Activated CD8-positive, alpha-beta T cell treated with anti-CD3 and anti-CD28 coated beads, Interleukin-2, amount 10 ng/mL, durations not matched to agents 7 days and 5 days (primary cell): ENCODE data around the gene LENEP. TPM values are rescaled to one million over a fixed set of nuclear protein-coding genes. Genes with fewer than 3 reads are reported as not detected.

Source experiments
- ATAC-seq: fragments of 150-1000 bp; cut with Tn5 transposase; one replicate; pipeline ENCODE4 v1.10.0; 2021; ENCODE audit warnings: moderate library complexity
- CTCF ChIA-PET: fragments of 350-600 bp; sonication (Branson Sonifier 250); formaldehyde crosslinking; loops from one replicate; lab custom pipeline; 2021; ENCODE audit warnings: antibody characterized with exemption; lab: Charles Lee
- POLR2A ChIA-PET: fragments of 350-600 bp; sonication (Branson Sonifier 250); formaldehyde crosslinking; loops from one replicate; lab custom pipeline; 2021; ENCODE audit warnings: antibody characterized with exemption; lab: Charles Lee
- DNase-seq: peaks from one replicate; pipeline ENCODE4 v3.0.0-alpha.2; 2020
- H3K27ac Mint-ChIP-seq: one replicate; pipeline ENCODE4 v1.8.0; 2021; ENCODE audit warnings: mild to moderate bottlenecking, mixed read lengths
- H3K27me3 Mint-ChIP-seq: one replicate; pipeline ENCODE4 v1.8.0; 2021; ENCODE audit warnings: low read depth, mixed read lengths
- H3K36me3 Mint-ChIP-seq: one replicate; pipeline ENCODE4 v1.8.0; 2021; ENCODE audit warnings: low read depth, mixed read lengths
- H3K4me1 Mint-ChIP-seq: one replicate; pipeline ENCODE4 v1.8.0; 2021; ENCODE audit warnings: low read depth, mixed read lengths
- H3K4me3 Mint-ChIP-seq: one replicate; pipeline ENCODE4 v1.8.0; 2021; ENCODE audit warnings: mild to moderate bottlenecking, mixed read lengths
- H3K9me3 Mint-ChIP-seq: one replicate; pipeline ENCODE4 v1.8.0; 2022; ENCODE audit warnings: mixed read lengths; ENCODE audit not compliant: insufficient read depth
- total RNA-seq, 2 experiments: library from RNA; stranded (reverse); gene quantifications; one replicate each; pipeline ENCODE4 v1.2.3, GENCODE V29; 2021

The LENEP gene
- total RNA-seq, 2 experiments from 2014 or later: 0.91 to 1.1 TPM

- Mint-ChIP-seq H3K4me1 (peaks cover 49% of the 10 kb centered on the region), H3K27ac (peak overlapping the region; percentile 85), H3K4me3 (peak overlapping the region; percentile 86), H3K36me3 (peaks cover 4% of the 10 kb centered on the region), H3K27me3 (no peaks in the 10 kb centered on the region), H3K9me3 (no peaks in the 10 kb centered on the region)
- ATAC-seq (no peak), DNase-seq (peak; percentile 61)
- POLR2A ChIA-PET: interaction anchor here (0.7 to 2.1 kb wide), 8 partner anchors 16 to 63 kb away, joined by 3 to 11 read pairs (median 4); partner anchors contain the start of genes ADAM15, FLAD1, PBXIP1 and PMVK
- CTCF ChIA-PET: interaction anchor here (0.9 to 7.9 kb wide), 23 partner anchors 8 to 519 kb away, joined by 3 to 139 read pairs (median 8); partner anchors contain the start of genes ADAM15, CKS1B, FLAD1 and PBXIP1
Observed at GRCh38 chr1:154999571-155000410, 6.4 kb downstream of the LENEP start.

DNA sequence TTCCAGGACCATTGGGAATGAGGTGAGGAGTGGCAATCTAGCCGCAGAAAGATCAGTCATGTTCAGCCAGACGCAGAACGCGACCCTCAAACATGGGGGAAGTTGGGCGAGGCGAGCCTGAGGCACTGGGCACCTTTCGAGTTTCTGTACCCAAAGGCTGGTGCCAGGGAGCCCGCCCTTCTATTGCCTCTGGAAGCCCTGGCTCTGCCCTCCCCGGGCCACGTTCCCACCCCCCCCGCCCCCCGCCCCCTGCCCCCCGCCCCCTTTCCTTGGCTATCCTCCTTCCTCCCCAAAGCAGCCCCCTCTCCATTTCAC, 7.0 kb downstream of the LENEP start:
- peak overlapping the region; percentile 86 for H3K4me3 Mint-ChIP-seq
- H3K4me1 Mint-ChIP-seq: peaks cover 50% of the 10 kb centered on the region
- peak overlapping the region; percentile 85 for H3K27ac Mint-ChIP-seq
- ATAC-seq: no peak
- H3K27me3 Mint-ChIP-seq: no peaks in the 10 kb centered on the region
- DNase-seq: no peak
- ChIA-PET CTCF (interaction anchor here (0.9 to 7.9 kb wide), 16 partner anchors 12 to 332 kb away, joined by 3 to 139 read pairs (median 14); partner anchors contain the start of genes ADAM15, CKS1B, FLAD1 and PBXIP1), POLR2A (interaction anchor here (0.7 to 2.1 kb wide), 4 partner anchors 23 to 64 kb away, joined by 3 to 11 read pairs (median 6); partner anchors contain the start of genes PBXIP1, PMVK and PYGO2)
- H3K9me3 Mint-ChIP-seq: no peaks in the 10 kb centered on the region
- peaks cover 4% of the 10 kb centered on the region for H3K36me3 Mint-ChIP-seq

- Mint-ChIP-seq H3K27ac (peak overlapping the region; percentile 79), H3K9me3 (no peaks in the 10 kb centered on the region), H3K36me3 (peaks cover 4% of the 10 kb centered on the region), H3K27me3 (no peaks in the 10 kb centered on the region), H3K4me3 (peak overlapping the region; percentile 86), H3K4me1 (peaks cover 53% of the 10 kb centered on the region)
- ATAC-seq (peak; percentile 64), DNase-seq (peak; percentile 84)
- CTCF ChIA-PET: interaction anchor here (0.9 to 7.9 kb wide), 15 partner anchors 12 to 1342 kb away, joined by 3 to 139 read pairs (median 13); partner anchors contain the start of genes ADAM15, FLAD1, PBXIP1 and PYGO2
- POLR2A ChIA-PET: interaction anchor here (0.7 to 2.1 kb wide), 4 partner anchors 10 to 64 kb away, joined by 4 to 11 read pairs (median 4); partner anchors contain the start of genes PBXIP1 and PMVK
Observed at GRCh38 chr1:155000726-155001424, 7.5 kb downstream of the LENEP start.

- Mint-ChIP-seq H3K9me3 (no peaks in the 10 kb centered on the region), H3K27me3 (no peaks in the 10 kb centered on the region), H3K36me3 (peaks cover 6% of the 10 kb centered on the region), H3K4me3 (peak overlapping the region; percentile 86), H3K4me1 (peaks cover 57% of the 10 kb centered on the region), H3K27ac (peak overlapping the region; percentile 79)
- no peak for DNase-seq
- ChIA-PET CTCF (interaction anchor here (0.9 to 7.9 kb wide), 8 partner anchors 11 to 1342 kb away, joined by 3 to 139 read pairs (median 18); partner anchors contain the start of genes FLAD1, PBXIP1 and PYGO2), POLR2A (interaction anchor here (0.7 to 1.2 kb wide), 3 partner anchors 9 to 65 kb away, joined by 4 read pairs; partner anchors contain the start of genes PBXIP1 and PMVK)
- no peak for ATAC-seq
Observed at GRCh38 chr1:155001425-155001674, 8.0 kb downstream of the LENEP start.

- Mint-ChIP-seq H3K27me3 (no peaks in the 10 kb centered on the region), H3K27ac (peak overlapping the region; percentile 97), H3K36me3 (peaks cover 7% of the 10 kb centered on the region), H3K4me1 (peaks cover 62% of the 10 kb centered on the region), H3K4me3 (peak overlapping the region; percentile 86), H3K9me3 (no peaks in the 10 kb centered on the region)
- ATAC-seq (peak; percentile 76), DNase-seq (peak; percentile 100)
- ChIA-PET POLR2A (interaction anchor here (0.7 to 1.8 kb wide), 3 partner anchors 9 to 46 kb away, joined by 4 to 6 read pairs (median 4); partner anchors contain the start of genes FLAD1 and PBXIP1), CTCF (interaction anchor here (0.9 to 7.9 kb wide), 8 partner anchors 11 to 1343 kb away, joined by 3 to 139 read pairs (median 18); partner anchors contain the start of genes FLAD1, PBXIP1 and PYGO2)
Observed at GRCh38 chr1:155001675-155002463, 8.5 kb downstream of the LENEP start.

DNA sequence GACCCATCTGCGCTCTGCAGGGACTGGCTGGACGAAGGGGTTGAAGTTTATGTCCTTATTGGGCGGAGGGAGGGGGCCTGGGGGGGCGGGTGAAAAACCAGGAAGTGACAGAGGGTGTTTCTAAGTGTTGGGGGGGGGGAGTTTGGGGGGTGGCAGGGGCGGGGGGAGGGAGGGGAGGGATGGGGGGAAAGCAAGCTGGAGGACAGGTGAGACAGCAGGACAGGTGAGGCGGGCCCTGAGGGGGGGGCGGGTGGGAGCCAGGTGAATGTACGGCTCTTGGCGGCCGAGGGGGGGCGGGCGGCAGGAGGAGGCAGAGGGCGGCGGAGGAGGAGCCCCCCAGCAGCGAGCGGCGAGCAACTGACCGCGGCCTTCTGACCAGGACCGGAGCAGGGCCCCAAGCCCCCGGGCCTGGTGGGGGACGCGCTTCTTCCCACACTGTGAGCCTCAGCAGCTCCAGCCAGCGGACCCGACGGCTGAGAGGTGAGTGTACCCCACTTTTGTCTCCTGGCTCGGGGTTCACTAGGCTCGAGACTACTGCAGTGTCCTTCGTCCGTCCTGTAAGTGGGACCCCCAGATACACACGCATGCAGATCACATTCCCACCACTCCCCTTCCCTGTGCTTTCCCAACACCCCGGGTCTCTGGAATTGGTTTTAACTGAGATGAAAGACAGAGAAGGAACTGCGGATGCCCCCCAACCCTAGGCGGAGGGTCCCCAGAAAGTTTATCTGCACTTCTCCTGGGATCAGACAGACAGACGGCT, 9.3 kb downstream of the LENEP start, which contains the start of gene ZBTB7B:
Gene ZBTB7B, plus strand, starts transcription at position 339 of the 763 bp plus-strand sequence. CDS start 11,859 bp downstream, outside the sequence.
- Mint-ChIP-seq H3K36me3 (peaks cover 7% of the 10 kb centered on the region), H3K4me3 (peak within 1 kb of the TSS; percentile 93), H3K9me3 (no peaks in the 10 kb centered on the region), H3K27ac (peak within 1 kb of the TSS; percentile 97), H3K27me3 (no peaks in the 10 kb centered on the region), H3K4me1 (peaks cover 62% of the 10 kb centered on the region)
- ATAC-seq: peak; percentile 0
- ChIA-PET POLR2A (interaction anchor here (0.6 to 2.1 kb wide), 3 partner anchors 20 to 72 kb away, joined by 3 to 8 read pairs (median 6); partner anchors contain the start of genes CKS1B and FLAD1), CTCF (interaction anchor here (4.2 to 7.9 kb wide), 3 partner anchors 15 to 59 kb away, joined by 18 to 139 read pairs (median 71); partner anchors contain the start of gene FLAD1)
- no peak for DNase-seq

DNA sequence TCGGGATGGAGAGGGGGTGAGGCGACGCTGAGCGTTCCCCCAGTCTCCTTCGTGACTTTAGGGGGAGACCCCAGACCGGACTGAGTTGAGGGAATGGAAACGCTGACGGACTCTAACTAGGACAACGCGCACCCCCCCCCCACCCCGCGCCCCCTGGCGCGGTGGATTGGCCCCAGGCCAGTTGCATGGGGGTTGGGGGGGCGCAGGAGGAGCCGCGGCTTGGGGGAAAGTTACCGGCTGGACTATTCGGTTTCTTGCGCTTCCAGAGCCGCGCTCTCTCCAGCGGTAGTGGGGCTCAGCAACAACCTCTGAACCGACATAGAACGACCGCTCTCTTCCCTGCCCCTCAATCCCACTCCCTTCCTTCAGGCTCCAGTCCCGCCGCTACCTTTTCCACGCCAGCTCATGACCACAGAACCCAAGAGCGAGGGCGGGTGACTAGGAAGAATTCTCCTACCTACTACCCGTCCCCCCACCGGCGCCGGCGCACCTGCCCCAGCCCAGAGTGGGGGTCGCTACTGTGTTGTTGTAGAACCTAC, 9.9 kb downstream of the LENEP start:
- Mint-ChIP-seq H3K4me1 (peaks cover 61% of the 10 kb centered on the region), H3K9me3 (no peaks in the 10 kb centered on the region), H3K27ac (peak overlapping the region; percentile 87), H3K27me3 (no peaks in the 10 kb centered on the region), H3K4me3 (peak overlapping the region; percentile 93), H3K36me3 (peaks cover 7% of the 10 kb centered on the region)
- no peak for ATAC-seq
- ChIA-PET POLR2A (interaction anchor here (0.6 to 2.1 kb wide), 3 partner anchors 20 to 72 kb away, joined by 3 to 8 read pairs (median 6); partner anchors contain the start of genes CKS1B and FLAD1), CTCF (interaction anchor here (1.0 to 7.9 kb wide), 3 partner anchors 14 to 27 kb away, joined by 3 to 139 read pairs (median 9); partner anchors contain the start of gene FLAD1)
- DNase-seq: no peak

DNA sequence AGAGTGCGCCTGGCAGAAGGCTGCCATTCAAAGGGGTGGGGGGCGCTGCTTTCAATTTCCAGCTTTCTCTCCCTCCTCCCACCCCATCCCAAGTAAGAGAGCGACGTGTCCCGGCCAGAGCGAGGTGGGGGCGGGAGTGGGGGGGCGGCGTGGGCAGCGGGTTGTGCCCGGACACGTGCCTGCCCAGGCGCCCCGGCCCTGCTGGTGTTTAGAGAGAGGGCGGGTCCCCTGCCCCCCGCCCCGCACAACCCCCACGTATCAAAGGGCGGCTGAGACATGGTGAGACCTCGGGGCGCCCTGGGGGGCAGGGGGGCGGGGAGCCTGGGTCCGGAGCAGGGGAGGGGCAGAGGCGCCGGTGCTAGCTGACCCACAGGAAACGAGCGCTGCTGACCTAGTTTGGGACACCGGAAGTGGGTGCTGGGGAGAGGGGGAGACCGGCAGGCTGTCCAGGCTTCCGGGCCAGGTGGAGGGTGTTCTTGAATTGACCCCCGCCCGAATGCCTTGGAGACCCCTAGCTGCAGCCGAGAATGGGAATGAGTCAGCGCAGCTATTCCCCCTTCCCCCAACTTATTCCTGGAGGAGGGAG, 10.5 kb downstream of the LENEP start:
- CTCF ChIA-PET: interaction anchor here (1.0 to 1.4 kb wide), 2 partner anchors 13 to 27 kb away, joined by 3 to 9 read pairs; no protein-coding TSS in a partner anchor
- Mint-ChIP-seq H3K4me3 (peak overlapping the region; percentile 93), H3K27ac (peak overlapping the region; percentile 87), H3K9me3 (no peaks in the 10 kb centered on the region), H3K4me1 (peaks cover 62% of the 10 kb centered on the region), H3K27me3 (no peaks in the 10 kb centered on the region), H3K36me3 (peaks cover 7% of the 10 kb centered on the region)
- POLR2A ChIA-PET: interaction anchor here (1.8 to 2.1 kb wide), 2 partner anchors 21 to 29 kb away, joined by 6 to 8 read pairs; partner anchors contain the start of genes CKS1B and FLAD1
- ATAC-seq (no peak), DNase-seq (no peak)

- ATAC-seq (no peak), DNase-seq (no peak)
Observed at GRCh38 chr1:155004352-155005075, 11.1 kb downstream of the LENEP start.

More at GRCh38 chr1:155004352-155005075, 11.1 kb downstream of the LENEP start:
- ChIA-PET POLR2A (interaction anchor here (2.1 kb wide), 1 partner anchor 29 kb away, joined by 8 read pairs; the partner anchor contains the start of gene CKS1B), CTCF (interaction anchor here (1.4 kb wide), 1 partner anchor 13 kb away, joined by 9 read pairs; no protein-coding TSS in a partner anchor)
- Mint-ChIP-seq H3K27me3 (no peaks in the 10 kb centered on the region), H3K9me3 (no peaks in the 10 kb centered on the region), H3K4me1 (peaks cover 63% of the 10 kb centered on the region), H3K36me3 (peaks cover 7% of the 10 kb centered on the region), H3K27ac (peak overlapping the region; percentile 85), H3K4me3 (peak overlapping the region; percentile 93)
